CD14-positive monocyte (primary cell): ENCODE results near the gene ALDOB. TPM values are rescaled to one million over a fixed set of nuclear protein-coding genes. Genes with fewer than 3 reads are reported as not detected.

Experiments
- DNase-seq, 3 donors: peaks; one replicate each; pipeline ENCODE4 v3.0.0-alpha.2; 2011 to 2022
- H2AFZ ChIP-seq: 2 replicates; pipeline ENCODE4 v1.6.0; 2012; ENCODE audit warnings: mild to moderate bottlenecking, low read depth, low read length, inconsistent platforms; ENCODE audit not compliant: insufficient read depth, poor library complexity, severe bottlenecking
- H3K27ac ChIP-seq, 2 donors: 1 replicate in 1 of 2; 2 replicates in 1 of 2; pipeline ENCODE4 v1.5.1; 2012 to 2013; ENCODE audit warnings: low read length in 2 of 2, control low read depth in 1 of 2, inconsistent platforms in 1 of 2, low read depth in 1 of 2, mild to moderate bottlenecking in 1 of 2
- H3K27me3 ChIP-seq, 2 donors: one replicate each; pipeline versions ENCODE4 v1.6.0 to v1.6.1; 2011 to 2013; ENCODE audit warnings: low read length in 2 of 2; ENCODE audit not compliant: control insufficient read depth in 2 of 2, insufficient read depth in 2 of 2
- H3K36me3 ChIP-seq, 2 donors: replicated peaks in 1 of 2; 1 replicate in 1 of 2; 2 replicates in 1 of 2; pipeline versions ENCODE4 v1.5.1 to v1.6.1; 2012 to 2013; ENCODE audit warnings: low read length in 2 of 2, control low read depth in 1 of 2, inconsistent platforms in 1 of 2, mild to moderate bottlenecking in 1 of 2; ENCODE audit not compliant: insufficient read depth in 2 of 2, control insufficient read depth in 1 of 2
- H3K4me1 ChIP-seq, 2 donors: 1 replicate in 1 of 2; 2 replicates in 1 of 2; pipeline versions ENCODE4 v1.5.1 to v1.6.1; 2012 to 2013; ENCODE audit warnings: low read length in 2 of 2, control low read depth in 1 of 2, inconsistent platforms in 1 of 2, mild to moderate bottlenecking in 1 of 2, moderate library complexity in 1 of 2; ENCODE audit not compliant: insufficient read depth in 2 of 2, control insufficient read depth in 1 of 2
- H3K4me2 ChIP-seq: replicated peaks from 2 replicates; pipeline ENCODE3; 2012; ENCODE audit warnings: low read length, moderate library complexity, mild to moderate bottlenecking; ENCODE audit not compliant: poor library complexity, severe bottlenecking; ENCODE audit errors: extremely low read depth
- H3K4me3 ChIP-seq, 3 experiments: fragments of 200-600 bp in 1 of 3; sonication (generic) in 1 of 3; replicated peaks in 1 of 3; 1 replicate in 2 of 3; 2 replicates in 1 of 3; pipeline ENCODE4 v1.5.1; 2011 to 2013; ENCODE audit warnings: low read length in 3 of 3, mild to moderate bottlenecking in 3 of 3, control low read depth in 2 of 3, low read depth in 2 of 3, inconsistent platforms in 1 of 3, moderate library complexity in 1 of 3
- H3K79me2 ChIP-seq: 2 replicates; pipeline ENCODE4 v1.6.0; 2012; ENCODE audit warnings: mild to moderate bottlenecking, control low read depth, inconsistent platforms, low read length, moderate library complexity; ENCODE audit not compliant: insufficient read depth
- H3K9ac ChIP-seq: 2 replicates; pipeline ENCODE4 v1.6.0; 2017; ENCODE audit warnings: low read length, mild to moderate bottlenecking; ENCODE audit not compliant: insufficient read depth, poor library complexity, severe bottlenecking
- H3K9me3 ChIP-seq, 2 donors: replicated peaks in 1 of 2; 1 replicate in 1 of 2; 2 replicates in 1 of 2; pipeline versions ENCODE4 v1.5.1 to v1.6.1; 2012 to 2013; ENCODE audit warnings: low read length in 2 of 2, control low read depth in 1 of 2; ENCODE audit not compliant: control insufficient read depth in 1 of 2, insufficient read depth in 1 of 2
- H4K20me1 ChIP-seq: 2 replicates; pipeline ENCODE4 v1.6.0; 2012; ENCODE audit warnings: mild to moderate bottlenecking, low read length, control low read depth, moderate library complexity; ENCODE audit not compliant: insufficient read depth
- H3K27ac Mint-ChIP-seq, 7 donors: one replicate each; pipeline ENCODE4 v1.8.0; 2020; ENCODE audit warnings: mild to moderate bottlenecking in 7 of 7, mixed read lengths in 7 of 7, moderate library complexity in 6 of 7, inconsistent platforms in 2 of 7
- H3K27me3 Mint-ChIP-seq, 3 donors: one replicate each; pipeline ENCODE4 v1.8.0; 2021 to 2022; ENCODE audit warnings: low read depth in 3 of 3, mild to moderate bottlenecking in 3 of 3, mixed read lengths in 3 of 3, moderate library complexity in 3 of 3, inconsistent platforms in 1 of 3
- H3K36me3 Mint-ChIP-seq, 2 donors: one replicate each; pipeline ENCODE4 v1.8.0; 2020; ENCODE audit warnings: mixed read lengths in 2 of 2, inconsistent platforms in 1 of 2, mild to moderate bottlenecking in 1 of 2
- H3K4me1 Mint-ChIP-seq: one replicate; pipeline ENCODE4 v1.8.0; 2020; ENCODE audit warnings: mild to moderate bottlenecking, mixed read lengths
- H3K4me3 Mint-ChIP-seq, 2 donors: one replicate each; pipeline ENCODE4 v1.8.0; 2020; ENCODE audit warnings: mild to moderate bottlenecking in 2 of 2, mixed read lengths in 2 of 2, moderate library complexity in 1 of 2
- H3K9me3 Mint-ChIP-seq, 7 donors: one replicate each; pipeline ENCODE4 v1.8.0; 2020 to 2022; ENCODE audit warnings: mixed read lengths in 7 of 7, mild to moderate bottlenecking in 6 of 7, moderate library complexity in 6 of 7, inconsistent platforms in 2 of 7
- CTCF ChIP-seq: fragments of 200-600 bp; IDR thresholded peaks from one replicate; pipeline ENCODE4 v1.8.0; 2022; ENCODE audit warnings: antibody characterized with exemption, mild to moderate bottlenecking
- WGBS: methylation state at CpG from one replicate; pipeline ENCODE4 v1.1.5; 2013; ENCODE audit warnings: missing lambda C conversion rate; ENCODE audit not compliant: insufficient coverage; 5-methylcytosine and 5-hydroxymethylcytosine counted together
- intact Hi-C, 2 donors: fragments of 100-400 bp; cut with micrococcal nuclease; formaldehyde crosslinking; loops; one replicate each; pipeline versions ENCODE4 v1.15.0 to v1.15.1; 2023
- polyA minus RNA-seq: library from RNA; depleted of rRNA, polyadenylated mRNA; stranded (reverse); fragments of >200 nt; gene quantifications from 2 replicates; pipeline ENCODE4 v1.2.3, GENCODE V29; 2012
- polyA plus RNA-seq, 3 donors: library from polyadenylated mRNA; depleted of rRNA in 1 of 3; unstranded in 2 of 3; stranded (reverse) in 1 of 3; fragments of 300-500 nt in 2 of 3; fragments of >200 nt in 1 of 3; fragmentation: Illumina TruSeq in 2 of 3; gene quantifications; 1 replicate in 2 of 3; 2 replicates in 1 of 3; pipeline ENCODE4 v1.2.3, GENCODE V29; 2012 to 2021
- total RNA-seq, 12 experiments: library from RNA in 1 of 12; stranded (reverse) in 1 of 12; fragments of 120-200 nt in 1 of 12; gene quantifications; one replicate each; pipeline ENCODE4 v1.2.4 and lab custom pipeline; 2013 to 2026; ENCODE audit warnings: mixed read lengths in 6 of 12, inconsistent platforms in 1 of 12

The ALDOB gene
- 0.04 TPM for total RNA-seq (2013)
- polyA plus RNA-seq (not detected), polyA minus RNA-seq (not detected in 2 replicates), total RNA-seq (lab: John Stamatoyannopoulos, UW) (0 to 1.1 (median 0.06) reads per million in 11 experiments)

GRCh38 chr9:101435601-101436079, at the start of gene ALDOB:
Gene ALDOB (minus strand): TSS chr9:101435774. CDS start chr9:101430887, 4,887 bp downstream.
- WGBS = no CpG with 5 or more reads among the region's 2 CpGs
- Histone ChIP-seq H3K27ac (no peak within 1 kb of the TSS), H3K4me1 (no peaks in the 10 kb centered on the region), H4K20me1 (no peaks in the 10 kb centered on the region), H3K36me3 (no peaks in the 10 kb centered on the region), H3K9ac (no peak within 1 kb of the TSS), H3K9me3 (no peaks in the 10 kb centered on the region), H2AFZ (no peak within 1 kb of the TSS), H3K4me2 (no peak within 1 kb of the TSS), H3K79me2 (no peaks in the 10 kb centered on the region), H3K4me3 (no peak within 1 kb of the TSS), H3K27me3 (no peaks in the 10 kb centered on the region)
- intact Hi-C loops = no loop called here
- no peaks in the 10 kb centered on the region for H3K36me3 Mint-ChIP-seq
- H3K27ac Mint-ChIP-seq = no peak within 1 kb of the TSS
- no peak for DNase-seq
- H3K27me3 Mint-ChIP-seq = peaks cover 2 to 7% (median 2%) of the 10 kb centered on the region in 3 donors
- no peak within 1 kb of the TSS for H3K4me3 Mint-ChIP-seq
- TF ChIP-seq CTCF = no peak
- no peaks in the 10 kb centered on the region for H3K4me1 Mint-ChIP-seq
- H3K9me3 Mint-ChIP-seq = peaks cover 0 to 3% (median 0%) of the 10 kb centered on the region in 7 donors

- H3K27me3 Mint-ChIP-seq = peaks cover 41 to 49% (median 43%) of the 10 kb centered on the region in 3 donors
- peaks cover 44 to 52% of the 10 kb centered on the region in 2 donors for H3K27me3 ChIP-seq
- H3K4me3 ChIP-seq = no peak overlapping the region
- no peak overlapping the region for H2AFZ ChIP-seq
- DNase-seq = no peak
- H3K79me2 ChIP-seq = no peaks in the 10 kb centered on the region
- intact Hi-C loops = no loop called here
- no peak for TF ChIP-seq CTCF
- no peaks in the 10 kb centered on the region for H4K20me1 ChIP-seq
- no peak overlapping the region for H3K27ac ChIP-seq
- WGBS = no CpG with 5 or more reads among the region's 1 CpG
- H3K36me3 ChIP-seq = no peaks in the 10 kb centered on the region
- peaks cover 0 to 12% of the 10 kb centered on the region in 2 donors for H3K4me1 ChIP-seq
- H3K4me1 Mint-ChIP-seq = peaks cover 8% of the 10 kb centered on the region
- H3K27ac Mint-ChIP-seq = no peak overlapping the region
- H3K4me3 Mint-ChIP-seq = peak overlapping the region in 1 of 2 donors; percentile 8
- peaks cover 0 to 7% of the 10 kb centered on the region in 2 donors for H3K9me3 ChIP-seq
- H3K4me2 ChIP-seq = no peak overlapping the region
- H3K9ac ChIP-seq = no peak overlapping the region
- H3K36me3 Mint-ChIP-seq = no peaks in the 10 kb centered on the region
- peaks cover 0 to 3% (median 0%) of the 10 kb centered on the region in 7 donors for H3K9me3 Mint-ChIP-seq
Measured at GRCh38 chr9:101484046-101484445, 48.5 kb upstream of the ALDOB start.
